NCI-H2227 (cell line): Measurements from ENCODE around the gene GRK3.

Source experiments
- DNase-seq: peaks from one replicate; lab custom pipeline; 2025; ENCODE audit not compliant: unreplicated experiment; lab: John Stamatoyannopoulos, UW

GRK3 gene

DNA sequence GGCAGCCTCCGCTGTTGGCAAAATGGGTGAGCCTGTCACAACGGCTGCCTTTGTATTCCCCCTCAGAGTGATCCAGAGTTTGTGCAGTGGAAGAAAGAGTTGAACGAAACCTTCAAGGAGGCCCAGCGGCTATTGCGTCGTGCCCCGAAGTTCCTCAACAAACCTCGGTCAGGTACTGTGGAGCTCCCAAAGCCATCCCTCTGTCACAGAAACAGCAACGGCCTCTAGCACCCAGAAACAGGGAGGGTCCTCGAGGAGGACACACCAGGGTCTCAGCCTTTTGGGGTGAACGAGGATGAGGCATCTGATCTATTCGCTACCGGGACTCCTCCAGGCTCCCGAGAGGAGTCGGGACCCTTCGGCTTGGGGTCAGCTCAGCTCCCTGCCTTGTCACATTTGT, 157.7 kb downstream of the GRK3 start:
- no peak for DNase-seq

DNA sequence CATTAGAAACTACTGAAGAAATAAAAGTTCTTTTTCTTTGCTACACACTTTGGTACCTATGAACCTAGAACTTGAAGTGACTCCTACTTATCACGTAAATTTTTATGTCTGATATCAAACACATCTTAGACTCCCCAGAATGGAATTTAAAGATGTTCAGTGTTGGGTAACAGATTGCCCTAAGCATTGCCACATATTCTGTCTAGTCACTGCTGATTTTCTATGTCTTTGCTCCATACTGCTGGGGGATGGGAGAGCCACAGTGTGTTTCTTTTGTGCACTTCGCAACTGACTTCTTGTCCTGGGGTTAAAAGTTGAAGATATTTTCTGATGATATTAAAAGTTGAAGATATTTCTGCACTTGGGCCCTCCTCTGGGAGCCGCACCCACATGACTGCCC, 158.2 kb downstream of the GRK3 start:
- no peak for DNase-seq

DNA sequence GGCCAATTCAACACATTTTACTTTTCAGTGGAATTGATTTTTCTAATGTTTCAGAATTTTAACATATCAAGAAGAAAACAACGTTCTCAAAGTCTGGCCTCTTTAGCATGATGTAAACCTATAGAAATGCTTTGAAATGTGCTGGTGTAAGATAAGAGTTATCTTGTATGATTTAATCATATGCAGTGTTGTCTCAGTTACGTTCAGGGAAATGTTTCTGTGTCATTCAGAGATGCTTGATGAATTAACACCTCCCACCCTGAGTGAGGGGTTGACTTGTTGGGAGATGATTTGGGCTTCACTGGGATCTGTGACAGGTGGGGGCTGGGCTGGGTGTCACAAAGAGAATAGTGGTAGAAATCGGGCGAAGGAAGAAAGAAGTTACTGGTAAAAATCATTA, 161.8 kb downstream of the GRK3 start:
- DNase-seq = no peak

DNA sequence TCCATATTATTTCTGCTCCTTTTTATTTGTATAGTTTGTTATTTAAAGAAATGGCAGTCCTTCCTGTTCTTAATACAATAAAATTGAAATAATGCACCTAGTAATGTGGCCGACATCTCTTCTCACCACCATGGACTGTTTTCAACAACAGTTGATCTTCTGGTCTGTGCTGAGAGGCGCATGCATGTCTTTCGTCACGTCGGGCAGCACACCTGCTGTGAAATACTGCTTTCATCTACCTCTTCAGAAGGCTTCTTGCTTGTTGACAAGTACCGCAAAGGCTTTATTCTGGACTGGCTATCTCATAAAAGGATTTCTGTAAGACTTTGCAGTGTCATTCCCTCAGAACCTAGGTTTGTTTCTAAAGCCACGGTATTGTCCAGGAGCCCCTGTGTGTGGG, 163.6 kb downstream of the GRK3 start:
- no peak for DNase-seq

DNA sequence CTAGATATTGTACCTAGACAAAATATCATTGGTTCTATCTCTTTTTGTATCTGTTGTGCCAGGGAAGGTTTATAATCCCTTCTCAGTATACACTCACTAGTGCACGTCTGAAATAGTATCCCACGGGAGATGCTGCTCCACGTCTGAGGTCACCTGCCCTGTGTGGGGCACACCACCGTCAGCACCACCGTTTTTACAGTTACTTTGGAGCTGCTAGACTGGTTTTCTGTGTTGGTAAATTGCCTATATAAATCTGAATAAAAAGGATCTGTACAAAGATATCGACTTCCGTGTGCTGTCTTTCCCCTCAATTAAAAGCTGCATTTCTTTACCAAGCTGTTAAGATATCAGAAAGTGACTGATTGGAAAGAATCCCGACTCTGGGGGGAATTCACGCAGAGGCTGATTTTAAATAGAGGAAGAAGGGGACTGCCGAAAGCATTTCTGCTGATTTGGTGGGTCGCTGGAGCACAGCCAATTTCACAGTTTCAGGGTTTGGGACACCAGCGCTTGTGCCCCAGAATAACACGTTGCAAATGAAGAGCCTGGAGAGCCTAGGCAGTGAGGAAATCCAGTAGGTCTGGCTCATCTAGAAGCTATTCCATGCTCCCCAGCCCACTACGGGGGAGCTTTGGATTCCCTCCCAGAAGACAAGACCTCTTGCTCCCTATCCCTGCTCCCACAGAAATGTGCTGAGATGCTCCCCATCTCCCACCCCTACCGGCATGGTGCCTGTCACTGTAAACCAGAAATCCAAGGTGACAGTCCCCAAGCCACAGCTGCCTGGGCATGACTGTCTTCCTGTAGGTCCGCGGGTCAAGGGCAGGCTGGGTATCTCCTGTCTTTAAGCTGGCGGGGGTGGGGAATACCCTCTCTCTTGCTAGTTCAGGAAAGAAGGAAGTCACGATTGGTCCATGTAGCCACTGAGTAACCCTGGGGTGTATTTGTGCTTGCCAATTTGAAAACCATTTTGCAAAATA, 164.8 kb downstream of the GRK3 start:
- DNase-seq = no peak

DNA sequence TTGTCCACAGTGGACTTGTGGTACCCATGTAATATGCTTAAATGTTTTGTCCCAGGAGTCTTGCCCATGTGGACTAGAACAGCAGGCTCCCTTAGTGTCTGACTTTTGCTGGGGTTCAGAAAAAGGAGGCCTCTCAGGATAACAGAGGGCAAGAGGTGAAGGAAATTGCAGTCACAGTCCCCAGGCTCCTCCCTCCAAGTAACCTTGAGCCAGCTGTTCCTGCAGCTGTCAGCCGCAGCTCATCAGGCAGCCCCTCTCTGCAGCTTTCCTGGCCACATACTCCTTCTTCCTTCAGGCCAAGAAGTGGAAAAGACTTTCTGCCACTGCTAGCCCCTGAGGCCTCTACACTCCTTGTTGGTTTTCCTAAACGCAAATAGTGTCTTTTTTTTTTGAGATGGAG, 171.2 kb downstream of the GRK3 start:
- DNase-seq = no peak

DNA sequence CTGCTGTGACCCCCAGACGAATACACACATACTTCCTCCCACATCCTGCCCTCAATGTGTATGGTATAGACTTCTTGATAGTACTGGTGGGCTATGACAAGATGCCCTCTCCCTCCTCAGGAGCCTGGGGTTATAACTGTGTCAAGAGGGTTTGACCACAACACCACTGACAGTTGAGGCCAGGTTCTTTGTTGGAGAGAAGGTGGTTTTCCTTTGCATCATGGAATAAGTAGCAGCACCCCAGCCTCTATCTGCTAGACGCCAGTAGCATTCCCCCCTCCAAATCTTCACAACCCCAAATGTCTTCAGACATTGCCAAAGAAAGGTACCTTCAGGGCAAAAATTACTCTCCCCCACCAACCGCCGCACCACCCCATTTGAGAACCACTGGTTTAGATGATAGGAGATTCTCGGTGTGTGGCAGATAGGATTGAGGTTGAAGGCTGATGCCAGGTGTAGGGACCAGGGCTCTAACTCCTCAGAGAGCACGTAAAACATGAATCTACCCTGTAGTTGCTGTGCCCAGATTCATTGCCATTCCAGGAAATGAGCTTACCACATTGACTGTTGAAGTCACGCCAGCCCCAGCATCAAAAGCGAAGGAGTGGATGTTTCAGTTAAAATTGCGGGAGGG, 172.0 kb downstream of the GRK3 start:
- no peak for DNase-seq

DNA sequence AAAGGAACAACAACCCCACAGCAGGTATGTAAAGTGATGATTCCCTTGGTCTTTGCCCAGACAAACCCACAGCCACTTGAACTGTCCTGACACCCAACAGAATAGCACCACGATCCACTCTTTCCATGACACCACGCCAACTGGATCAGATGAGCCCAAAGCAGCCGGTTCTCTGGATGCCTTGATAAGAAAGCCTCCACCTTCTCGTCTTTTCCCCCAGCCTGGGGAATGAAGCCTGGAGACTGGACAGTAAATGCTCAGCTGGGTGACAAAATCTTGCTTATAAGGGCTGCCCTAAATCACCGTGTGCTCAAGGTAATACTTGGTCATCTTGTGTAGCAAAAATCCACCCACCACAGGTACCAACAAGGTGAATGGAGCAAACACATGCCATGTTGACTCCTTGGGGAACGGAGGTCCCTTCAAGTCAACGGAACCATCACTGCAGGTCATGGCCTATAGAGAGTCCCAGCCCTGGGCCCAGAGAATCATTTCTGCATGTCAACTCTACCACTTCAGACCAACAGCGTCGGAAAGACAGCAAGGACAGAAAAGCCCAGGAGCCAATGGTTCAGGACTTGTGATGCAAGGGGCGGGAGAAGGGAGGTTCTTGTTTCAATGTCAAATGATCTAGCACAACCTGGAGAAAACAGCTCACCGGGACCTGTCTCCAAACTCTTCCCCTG, 175.3 kb downstream of the GRK3 start:
- DNase-seq = no peak

DNA sequence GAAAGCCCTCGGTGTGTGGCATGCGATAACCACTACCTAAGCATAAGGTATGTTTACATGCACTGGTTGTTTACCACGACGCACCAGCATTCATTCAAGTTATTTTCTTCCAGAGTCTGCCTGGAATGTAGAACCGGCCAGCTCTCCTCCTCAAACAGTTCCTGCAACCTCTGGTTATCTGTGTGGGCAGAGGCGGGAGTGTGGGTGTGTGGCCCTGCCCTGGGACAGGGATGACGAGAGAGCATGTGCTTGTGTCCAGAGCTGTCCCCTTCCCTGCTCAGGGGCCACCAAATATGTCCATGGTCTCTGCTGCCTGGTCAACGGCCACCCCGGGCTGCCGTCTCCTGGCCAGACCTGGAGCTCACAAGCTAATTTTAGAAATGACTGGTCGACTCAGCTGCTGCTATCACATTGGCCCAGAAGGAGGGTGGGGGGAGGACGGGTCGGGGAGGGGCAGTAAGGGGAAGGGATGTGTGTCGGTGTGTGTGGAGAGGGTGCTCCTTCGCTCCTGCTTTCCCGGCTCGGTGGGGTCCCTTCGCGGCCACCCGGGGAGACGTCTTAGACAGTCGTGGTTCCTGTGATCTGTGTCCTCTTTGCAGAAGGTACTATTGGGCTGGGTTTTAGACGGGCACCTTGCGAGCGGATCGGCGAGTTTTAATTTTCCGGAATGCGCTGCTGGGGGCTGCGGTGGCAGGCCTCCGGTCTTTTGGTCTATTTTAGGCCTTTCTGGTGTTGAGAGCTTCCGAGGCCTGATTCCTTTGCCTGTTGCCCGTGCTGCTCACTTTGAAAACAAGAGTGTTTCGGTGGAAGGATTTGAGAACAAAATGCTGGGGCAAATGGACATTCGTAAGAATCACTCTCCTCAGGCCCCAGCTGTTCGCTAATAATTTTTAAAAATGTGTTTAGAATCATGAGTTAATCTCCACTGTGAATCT, 177.5 kb downstream of the GRK3 start, which contains the start of gene MYO18B:
MYO18B (plus strand) TSS at position 497 of the 935 bp plus-strand sequence. CDS start 18,905 bp downstream, outside the sequence.
- no peak for DNase-seq

DNA sequence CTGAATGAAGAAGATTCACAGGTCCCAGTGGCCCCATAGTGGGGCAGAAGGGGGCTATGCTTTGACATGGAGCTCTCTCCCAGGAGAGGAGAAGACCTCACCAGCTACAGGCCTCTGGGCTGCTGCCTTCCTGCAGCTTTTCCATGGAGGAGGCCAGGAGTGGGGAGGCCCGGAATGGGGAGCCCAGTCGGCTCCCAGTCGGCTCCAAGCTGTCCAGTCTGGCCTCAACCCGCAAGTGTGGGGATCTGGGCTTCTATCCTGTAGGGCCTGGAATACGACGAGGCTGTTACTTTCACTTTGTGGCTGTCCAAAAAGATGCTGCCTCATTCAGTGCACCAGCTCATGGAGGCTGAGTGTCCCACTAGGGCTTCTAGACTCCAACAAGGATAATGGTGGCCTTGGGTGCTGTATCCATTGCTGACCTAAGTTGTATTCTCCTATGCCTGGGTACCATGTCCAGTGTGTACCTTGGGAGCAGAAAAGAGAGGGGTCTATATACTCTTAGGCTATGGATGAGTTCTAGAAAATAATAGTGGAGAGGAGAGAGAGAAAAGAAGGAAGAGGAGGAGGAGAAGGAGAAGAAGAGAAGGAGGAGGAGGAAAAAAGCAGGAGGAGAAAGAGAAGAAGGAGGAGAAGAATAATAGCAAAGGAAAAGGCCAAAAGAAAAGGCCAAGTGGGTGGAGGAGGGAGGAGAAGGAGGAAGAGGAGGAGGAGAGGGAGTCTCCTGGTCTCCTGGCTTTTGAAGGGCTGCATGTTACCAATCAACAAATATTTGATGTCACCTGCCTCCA, 178.6 kb downstream of the GRK3 start:
- no peak for DNase-seq

DNA sequence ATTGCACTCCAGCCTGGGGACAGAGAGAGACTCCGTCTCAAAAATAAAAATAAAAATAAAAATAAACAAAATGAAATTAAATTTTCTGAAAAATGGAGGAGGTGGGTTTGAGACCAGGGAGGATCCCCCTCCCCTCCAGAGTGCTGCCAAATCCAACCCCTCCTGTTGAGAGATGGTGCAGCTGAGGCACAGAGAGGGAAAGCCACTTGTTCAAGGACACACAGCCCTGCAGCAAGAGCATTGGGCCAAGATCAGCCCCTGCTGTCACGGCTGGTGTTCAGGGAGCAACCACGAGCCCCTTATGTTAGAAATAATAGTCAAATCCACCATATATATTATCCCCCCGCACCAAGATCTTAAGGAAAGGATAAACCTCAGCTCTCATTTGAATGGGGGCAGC, 180.2 kb downstream of the GRK3 start:
- DNase-seq = no peak

DNA sequence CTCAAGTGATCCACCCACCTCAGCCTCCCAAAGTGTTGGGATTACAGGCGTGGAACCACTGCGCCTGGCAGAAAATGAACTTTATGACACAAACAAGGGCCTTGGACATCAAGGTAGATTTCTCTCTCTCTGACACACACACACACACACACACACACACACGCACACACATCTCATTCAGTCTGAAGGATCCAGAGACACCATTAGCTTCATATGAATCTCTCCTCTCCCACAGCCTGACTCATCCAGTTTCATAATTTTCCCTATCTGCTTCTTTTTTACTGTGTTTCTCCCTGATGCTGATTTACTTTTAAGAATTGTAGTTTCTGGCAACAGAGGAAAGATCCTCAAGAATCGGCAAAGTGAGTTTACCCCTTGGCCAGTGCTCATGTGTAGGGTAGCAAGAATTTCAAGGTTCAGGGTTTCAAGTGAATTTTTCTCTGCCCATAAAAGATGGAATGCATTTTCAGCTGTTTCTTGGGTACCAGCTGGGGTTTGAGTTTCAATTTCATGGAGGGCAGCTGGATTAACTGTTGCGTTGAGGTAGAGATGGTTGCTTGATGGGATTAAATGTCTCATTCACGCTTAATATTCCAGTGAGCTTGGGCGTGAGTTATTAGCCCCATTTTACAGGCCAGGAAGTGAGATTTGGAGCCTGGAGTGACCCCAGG, 181.0 kb downstream of the GRK3 start:
- no peak for DNase-seq

DNA sequence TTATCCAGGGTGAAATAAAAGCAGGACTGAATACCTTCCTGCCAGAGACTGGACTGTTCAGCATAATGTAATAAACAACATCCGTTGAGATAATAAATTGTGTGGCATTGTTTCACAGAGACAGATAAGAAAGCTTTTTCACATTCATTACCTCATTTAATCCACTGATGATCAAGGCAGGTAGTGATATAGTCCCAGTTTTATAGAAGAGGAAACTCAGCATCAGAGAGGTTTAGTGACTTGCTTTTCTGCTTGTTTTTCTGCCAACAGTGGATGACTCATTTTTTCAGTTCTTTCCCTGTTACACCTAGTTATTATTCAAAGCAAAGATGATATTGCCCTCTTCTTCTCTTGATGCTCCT, 181.5 kb downstream of the GRK3 start:
- DNase-seq = no peak

DNA sequence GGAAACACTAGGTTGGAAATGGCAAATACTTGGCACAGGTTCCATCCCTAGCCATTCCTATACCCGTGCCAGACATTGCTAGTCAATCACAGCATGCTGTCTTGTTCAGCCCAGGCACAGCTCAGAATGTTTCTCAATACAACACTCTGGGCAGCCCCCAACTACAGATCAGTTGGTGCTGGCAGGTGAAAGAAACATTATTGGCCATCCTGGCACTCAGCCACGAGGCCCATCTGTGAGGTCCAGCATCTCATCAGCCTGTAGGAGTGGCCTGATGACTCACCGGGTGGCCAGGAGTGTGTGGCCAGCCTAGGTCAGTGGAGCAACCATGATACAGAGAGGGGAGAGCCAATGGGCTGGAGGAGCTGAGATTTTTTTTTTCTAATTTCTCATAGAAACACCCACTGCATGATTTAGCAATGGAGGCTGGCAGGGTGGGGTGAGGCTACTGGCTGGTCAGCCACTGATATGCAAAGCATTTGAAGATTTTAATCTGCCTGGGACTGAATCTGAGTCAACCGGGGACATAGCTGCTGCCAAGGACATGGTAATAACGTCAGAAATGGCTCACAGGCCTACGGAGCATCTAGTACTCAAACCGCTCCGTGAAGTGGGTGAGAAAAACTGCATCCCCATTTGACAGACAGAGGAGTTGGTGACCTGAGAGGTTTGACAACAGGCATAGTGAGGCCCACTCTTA, 182.9 kb downstream of the GRK3 start:
- DNase-seq = no peak

DNA sequence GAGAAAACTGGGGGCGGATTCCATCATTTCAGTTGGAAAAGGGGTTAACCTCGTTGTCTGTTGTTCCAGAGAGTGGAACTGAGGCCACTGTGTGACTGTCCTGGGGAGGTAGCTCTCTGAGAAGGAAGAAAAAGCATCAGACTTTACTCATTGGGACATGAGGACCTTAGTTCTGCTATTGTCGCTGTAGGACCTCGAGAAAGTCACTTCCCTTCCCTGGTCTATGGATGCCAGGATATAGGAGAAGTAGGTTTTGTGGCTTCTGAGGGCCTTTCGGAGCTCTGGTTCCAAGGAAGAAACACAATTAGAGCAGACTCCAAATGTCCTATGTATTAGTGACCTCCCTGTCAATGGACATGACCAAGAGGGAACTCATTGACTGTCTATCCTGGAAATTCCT, 183.7 kb downstream of the GRK3 start:
- no peak for DNase-seq

DNA sequence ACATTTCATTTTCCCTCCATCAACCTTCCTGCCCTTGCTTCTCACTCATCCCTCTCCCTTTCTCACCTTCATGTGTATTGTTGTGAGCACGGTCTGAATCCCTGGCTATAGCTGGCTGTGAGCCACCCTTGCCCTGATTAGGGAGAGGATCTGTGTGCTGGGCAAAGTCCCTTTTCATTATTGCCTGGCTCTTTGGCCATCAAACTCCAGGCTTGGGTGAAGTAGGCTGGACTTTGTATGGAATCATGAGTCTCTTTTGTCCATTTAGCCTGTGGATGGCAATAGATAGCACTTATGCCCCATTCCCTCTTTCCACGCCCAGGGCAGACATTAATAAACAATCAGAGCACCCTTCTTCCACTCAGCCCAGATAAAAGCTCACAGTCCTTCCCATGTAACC, 184.2 kb downstream of the GRK3 start:
- DNase-seq = no peak

DNA sequence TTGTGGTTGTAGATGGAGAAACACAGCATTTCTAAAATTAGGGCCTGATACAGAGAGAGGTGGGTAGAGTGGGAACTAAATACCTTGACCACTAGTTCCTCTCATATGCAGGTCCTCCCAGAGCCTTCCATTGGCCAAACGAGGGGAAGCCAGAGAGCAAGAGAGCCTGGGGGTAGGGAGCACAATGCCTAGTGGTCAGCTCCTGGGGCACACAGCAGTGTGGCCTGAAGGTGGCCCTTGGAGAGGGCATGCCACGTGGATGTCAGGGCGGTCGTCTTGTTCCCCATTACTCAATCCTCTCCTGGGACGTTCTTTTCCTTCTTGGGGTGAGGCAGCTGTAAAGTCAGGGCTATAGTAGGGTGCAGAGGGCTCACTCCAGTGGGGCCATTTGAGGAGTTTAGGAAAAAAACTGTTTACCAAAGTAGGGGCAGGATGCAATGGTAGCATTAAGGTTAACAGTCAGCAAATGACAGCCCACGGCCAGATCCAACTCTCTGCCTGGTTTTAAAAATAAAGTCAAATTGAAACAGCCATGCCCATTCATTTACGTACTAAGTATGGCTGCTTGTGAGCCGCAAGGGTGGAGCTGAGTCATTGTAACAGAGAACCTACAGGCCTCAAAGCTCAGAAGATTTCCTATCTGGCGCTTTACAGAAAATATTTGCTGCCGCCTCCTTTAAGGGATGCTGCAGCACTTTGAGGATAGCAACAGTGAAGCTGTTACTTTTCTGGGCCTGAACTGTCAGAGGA, 185.1 kb downstream of the GRK3 start:
- DNase-seq = no peak

DNA sequence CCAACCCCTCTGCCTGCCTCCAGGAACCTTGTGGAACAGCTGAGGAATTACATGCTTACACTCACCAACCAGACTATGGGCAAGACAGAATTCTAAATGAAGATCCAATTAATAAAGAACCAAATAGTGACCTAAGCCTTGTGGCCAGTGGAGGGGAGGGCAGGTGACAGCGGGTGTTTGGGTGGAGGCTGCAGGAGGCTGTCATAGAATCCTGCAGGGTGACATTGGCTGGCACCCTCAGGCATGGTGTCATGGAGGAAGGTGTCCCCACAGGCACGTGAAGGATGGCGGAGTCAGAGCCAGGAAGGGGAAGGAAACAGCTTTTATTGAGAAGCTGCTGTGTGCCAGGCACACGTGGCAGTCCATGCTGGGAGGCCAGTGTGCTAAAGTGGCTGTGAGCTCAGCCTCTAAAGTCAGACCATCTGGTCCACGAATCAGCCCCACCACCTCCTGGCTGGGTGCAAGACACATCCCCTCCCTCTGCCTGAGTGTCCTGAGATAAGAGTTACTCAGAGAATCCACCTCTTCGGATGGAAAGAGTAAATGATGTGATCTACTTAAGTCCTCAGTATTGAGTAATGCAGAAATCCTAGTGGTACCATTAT, 186.2 kb downstream of the GRK3 start:
- DNase-seq = no peak
